IPS-15b (cell line): ENCODE measurements around the gene LAP3.
"Not testable (repeated sequence)": the region's sequence is repeated elsewhere in the genome, so short reads cannot be mapped to it uniquely, and the experiment has no call there.

ENCODE experiments used
- H3K27me3 ChIP-seq: one replicate; pipeline ENCODE4 v1.6.1; 2013; ENCODE audit warnings: low read length; ENCODE audit not compliant: control insufficient read depth, insufficient read depth
- H3K36me3 ChIP-seq: one replicate; pipeline ENCODE4 v1.6.1; 2013; ENCODE audit warnings: low read length; ENCODE audit not compliant: control insufficient read depth, insufficient read depth
- H3K4me1 ChIP-seq: one replicate; pipeline ENCODE4 v1.6.1; 2013; ENCODE audit warnings: mild to moderate bottlenecking, low read length; ENCODE audit not compliant: control insufficient read depth, insufficient read depth
- H3K4me3 ChIP-seq: one replicate; pipeline ENCODE4 v1.5.1; 2013; ENCODE audit warnings: low read depth, low read length
- H3K9ac ChIP-seq: one replicate; pipeline ENCODE4 v1.6.1; 2013; ENCODE audit warnings: low read depth, mild to moderate bottlenecking, low read length
- H3K9me3 ChIP-seq: one replicate; pipeline ENCODE4 v1.6.1; 2013; ENCODE audit warnings: mild to moderate bottlenecking, low read length; ENCODE audit not compliant: control insufficient read depth, insufficient read depth

LAP3 gene

DNA sequence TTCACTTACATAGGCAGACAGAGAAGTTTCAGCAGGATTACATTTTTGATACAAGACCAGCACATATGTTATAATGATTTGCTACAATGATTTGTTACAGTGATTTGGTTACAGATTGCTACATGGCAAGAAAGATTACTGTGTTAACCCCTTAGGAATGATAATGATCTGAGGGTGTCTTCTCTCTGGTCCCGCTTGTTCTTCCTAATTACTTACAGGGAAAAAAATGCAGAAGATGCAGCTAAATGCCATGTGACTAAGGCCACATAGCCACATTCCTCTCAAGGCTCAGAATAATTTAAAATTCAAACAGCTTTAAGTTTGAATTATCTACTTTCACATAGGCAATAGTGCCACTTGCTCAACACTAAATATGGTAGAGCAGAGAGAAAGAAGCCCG is 9.7 kb upstream of the LAP3 start:
- H3K9me3 ChIP-seq, result no peaks in the 10 kb centered on the region
- no peak overlapping the region for H3K9ac ChIP-seq
- no peak overlapping the region for H3K4me3 ChIP-seq
- H3K4me1 ChIP-seq, result no peaks in the 10 kb centered on the region
- no peaks in the 10 kb centered on the region for H3K36me3 ChIP-seq
- H3K27me3 ChIP-seq, result no peaks in the 10 kb centered on the region

DNA sequence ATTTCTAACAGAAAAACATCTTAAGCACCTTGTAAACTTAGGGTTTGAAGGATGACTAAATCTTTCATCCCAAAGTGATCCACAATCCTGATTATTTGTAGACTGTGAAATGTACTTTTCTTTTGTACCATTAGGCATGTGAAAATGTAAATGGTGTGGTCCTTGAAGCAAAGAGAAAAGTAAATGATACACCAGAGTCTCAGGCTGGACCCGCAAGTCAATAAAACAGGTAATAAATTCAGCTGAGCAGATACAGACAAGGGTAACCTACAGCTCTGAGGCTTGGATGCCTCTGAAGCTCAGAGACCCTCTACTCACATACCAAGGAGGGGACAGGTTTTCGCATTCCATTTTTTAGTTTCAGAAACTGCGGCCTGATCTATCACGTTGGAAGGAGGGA is 2.8 kb upstream of the LAP3 start:
- Histone ChIP-seq H3K9me3 (no peaks in the 10 kb centered on the region), H3K36me3 (no peaks in the 10 kb centered on the region), H3K9ac (no peak overlapping the region)

DNA sequence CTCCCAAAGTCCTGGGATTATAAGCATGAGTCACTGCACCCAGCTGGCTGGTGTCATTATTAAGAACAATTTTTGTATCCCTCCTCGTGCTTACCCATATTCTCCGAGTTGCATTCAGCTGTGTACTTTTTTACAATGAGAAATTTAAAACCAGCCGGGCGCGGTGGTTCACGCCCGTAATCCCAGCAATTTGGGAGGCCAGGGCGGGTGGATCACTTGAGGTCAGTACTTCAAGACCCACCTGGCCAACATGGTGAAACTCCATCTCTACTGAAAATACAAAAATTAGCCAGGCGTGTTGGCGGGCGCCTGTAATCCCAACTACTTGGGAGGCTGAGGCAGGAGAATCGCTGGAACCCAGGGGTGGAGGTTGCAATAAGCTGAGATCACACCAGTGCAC is 1.8 kb upstream of the LAP3 start:
- not testable (repeated sequence) for H3K9ac ChIP-seq, H3K4me3 ChIP-seq, H3K4me1 ChIP-seq, H3K27me3 ChIP-seq, H3K9me3 ChIP-seq, H3K36me3 ChIP-seq

More for the DNA sequence above, 2.8 kb upstream of the LAP3 start:
- Histone ChIP-seq H3K27me3 (peaks cover 4% of the 10 kb centered on the region), H3K4me1 (peaks cover 6% of the 10 kb centered on the region), H3K4me3 (no peak overlapping the region)

DNA sequence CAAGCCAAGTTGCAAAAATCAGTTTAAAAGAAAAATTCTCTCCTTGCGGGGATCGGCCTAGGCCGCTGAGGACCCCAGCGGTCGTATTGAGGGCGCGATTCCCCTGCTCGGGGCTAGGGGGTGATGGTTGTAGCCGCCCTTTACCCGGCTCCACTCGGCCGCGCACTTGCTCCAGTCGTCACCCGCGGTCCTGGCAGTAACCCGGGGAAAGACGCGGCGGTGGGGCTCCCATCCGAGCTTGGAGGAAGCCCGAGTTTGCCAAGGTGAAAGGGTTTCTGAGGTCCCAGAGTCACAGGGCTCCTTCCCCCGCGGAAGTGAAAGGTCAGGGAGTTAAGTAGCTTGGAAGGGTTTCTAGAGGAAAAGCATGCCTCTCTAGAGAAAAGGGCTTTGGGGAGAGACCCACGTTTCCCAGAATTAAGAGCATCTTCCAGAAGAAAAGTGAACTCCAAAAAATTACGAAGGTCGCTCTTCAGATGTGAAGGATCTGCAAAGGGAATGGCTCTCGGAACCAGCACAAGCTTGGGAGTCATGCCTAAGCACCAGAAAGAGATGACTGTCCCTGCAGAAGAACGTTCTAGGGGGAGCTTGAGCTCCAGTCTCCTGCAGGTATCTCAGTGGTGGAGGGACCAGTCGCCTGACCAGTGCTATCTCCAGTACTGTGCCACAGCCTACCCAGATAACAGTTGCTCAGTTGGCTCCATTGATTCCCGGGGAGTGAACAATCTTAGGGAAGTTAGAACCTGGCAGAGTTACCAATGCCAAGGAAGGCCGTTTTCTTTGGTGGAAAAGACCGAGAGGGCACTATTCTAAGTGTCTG is 875 bp downstream of the LAP3 start:
- Histone ChIP-seq H3K27me3 (peaks cover 4% of the 10 kb centered on the region), H3K4me1 (peaks cover 6% of the 10 kb centered on the region), H3K4me3 (peak overlapping the region; percentile 72), H3K9me3 (no peaks in the 10 kb centered on the region), H3K9ac (peak overlapping the region; percentile 81), H3K36me3 (peaks cover 3% of the 10 kb centered on the region)

DNA sequence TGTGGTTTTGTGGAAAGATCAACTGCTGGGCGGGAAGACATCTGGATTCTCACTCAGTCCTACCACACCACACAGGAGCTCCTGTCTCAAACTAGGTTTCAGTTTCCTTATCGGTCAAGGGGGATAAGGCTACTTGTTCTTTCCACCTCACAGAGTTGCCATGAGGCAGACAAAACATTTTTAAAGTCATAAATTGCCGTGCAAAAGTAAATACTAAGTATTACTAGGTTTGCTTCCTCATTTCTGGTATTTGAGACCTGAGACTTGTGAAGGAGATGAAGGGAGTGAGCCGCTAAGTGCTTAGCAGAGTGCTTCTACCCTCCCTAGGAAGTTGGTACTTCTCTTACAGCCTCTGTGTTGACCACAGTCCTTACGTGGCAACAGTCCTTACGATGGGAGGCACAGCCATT is 1.5 kb downstream of the LAP3 start:
- peaks cover 4% of the 10 kb centered on the region for H3K27me3 ChIP-seq
- H3K9me3 ChIP-seq, result no peaks in the 10 kb centered on the region
- H3K9ac ChIP-seq, result no peak overlapping the region
- H3K4me1 ChIP-seq, result peaks cover 6% of the 10 kb centered on the region
- H3K36me3 ChIP-seq, result peaks cover 5% of the 10 kb centered on the region
- H3K4me3 ChIP-seq, result peak overlapping the region; percentile 72

DNA sequence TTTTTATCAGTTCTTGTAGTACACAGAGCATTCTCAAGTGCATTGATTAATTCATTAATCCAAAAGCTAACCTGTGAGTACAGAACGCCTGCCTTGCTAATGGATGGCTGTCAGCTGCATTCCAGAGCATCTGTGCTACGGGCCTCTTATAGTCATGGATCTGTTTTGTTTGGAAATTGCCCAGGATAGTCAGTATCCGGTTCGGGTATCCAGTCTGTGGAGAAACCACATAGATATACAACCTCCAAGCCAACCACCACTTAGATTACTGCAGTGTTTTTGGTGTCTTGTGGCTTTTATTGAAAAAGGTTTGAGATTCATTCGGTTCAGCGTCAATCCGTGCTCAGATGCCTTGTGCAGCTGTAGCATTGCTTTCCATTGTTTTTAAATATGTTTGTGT is 4.0 kb downstream of the LAP3 start:
- H3K9ac ChIP-seq, result no peak overlapping the region
- H3K4me1 ChIP-seq, result peaks cover 6% of the 10 kb centered on the region
- H3K36me3 ChIP-seq, result peaks cover 21% of the 10 kb centered on the region
- peaks cover 4% of the 10 kb centered on the region for H3K27me3 ChIP-seq
- no peak overlapping the region for H3K4me3 ChIP-seq
- H3K9me3 ChIP-seq, result no peaks in the 10 kb centered on the region

DNA sequence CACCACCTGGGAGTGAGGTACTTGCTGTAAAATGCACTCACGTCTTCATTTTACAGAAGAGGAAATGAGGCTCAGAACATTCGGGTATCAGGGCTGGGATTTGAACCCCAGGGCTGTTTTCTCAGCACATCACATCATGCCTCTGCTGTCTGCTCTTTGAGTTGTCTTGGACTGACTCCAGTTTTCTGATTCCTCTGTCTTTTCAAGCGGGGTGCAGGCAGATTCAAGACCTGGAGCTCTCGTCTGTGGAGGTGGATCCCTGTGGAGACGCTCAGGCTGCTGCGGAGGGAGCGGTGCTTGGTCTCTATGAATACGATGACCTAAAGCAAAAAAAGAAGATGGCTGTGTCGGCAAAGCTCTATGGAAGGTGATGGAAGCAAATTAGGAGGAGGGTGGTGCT is 6.3 kb downstream of the LAP3 start:
- peaks cover 4% of the 10 kb centered on the region for H3K4me1 ChIP-seq
- H3K9me3 ChIP-seq, result no peaks in the 10 kb centered on the region
- peaks cover 21% of the 10 kb centered on the region for H3K36me3 ChIP-seq
- H3K27me3 ChIP-seq, result no peaks in the 10 kb centered on the region
- no peak overlapping the region for H3K4me3 ChIP-seq
- H3K9ac ChIP-seq, result no peak overlapping the region

DNA sequence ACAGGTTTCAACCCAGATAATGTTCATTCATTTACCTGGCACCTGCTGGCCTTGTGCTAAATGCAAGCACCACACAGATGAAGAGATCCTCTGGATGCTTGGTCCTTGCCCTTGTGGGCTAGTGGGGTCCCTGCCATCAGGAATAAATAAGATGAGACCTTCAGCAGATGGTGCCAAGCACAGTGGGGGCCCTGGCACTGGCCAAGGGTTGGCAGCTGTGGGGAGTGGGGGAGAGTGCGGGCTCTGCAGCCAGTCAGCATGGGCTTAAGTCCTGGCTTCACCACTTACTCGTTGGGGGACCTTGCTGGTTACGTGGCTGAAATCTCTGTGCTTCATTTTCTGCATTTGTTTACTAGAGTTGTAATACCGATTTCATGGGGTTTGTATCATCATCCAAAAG is 6.9 kb downstream of the LAP3 start:
- H3K27me3 ChIP-seq, result no peaks in the 10 kb centered on the region
- no peak overlapping the region for H3K4me3 ChIP-seq
- H3K36me3 ChIP-seq, result peaks cover 24% of the 10 kb centered on the region
- H3K9ac ChIP-seq, result no peak overlapping the region
- H3K9me3 ChIP-seq, result no peaks in the 10 kb centered on the region
- H3K4me1 ChIP-seq, result no peaks in the 10 kb centered on the region

DNA sequence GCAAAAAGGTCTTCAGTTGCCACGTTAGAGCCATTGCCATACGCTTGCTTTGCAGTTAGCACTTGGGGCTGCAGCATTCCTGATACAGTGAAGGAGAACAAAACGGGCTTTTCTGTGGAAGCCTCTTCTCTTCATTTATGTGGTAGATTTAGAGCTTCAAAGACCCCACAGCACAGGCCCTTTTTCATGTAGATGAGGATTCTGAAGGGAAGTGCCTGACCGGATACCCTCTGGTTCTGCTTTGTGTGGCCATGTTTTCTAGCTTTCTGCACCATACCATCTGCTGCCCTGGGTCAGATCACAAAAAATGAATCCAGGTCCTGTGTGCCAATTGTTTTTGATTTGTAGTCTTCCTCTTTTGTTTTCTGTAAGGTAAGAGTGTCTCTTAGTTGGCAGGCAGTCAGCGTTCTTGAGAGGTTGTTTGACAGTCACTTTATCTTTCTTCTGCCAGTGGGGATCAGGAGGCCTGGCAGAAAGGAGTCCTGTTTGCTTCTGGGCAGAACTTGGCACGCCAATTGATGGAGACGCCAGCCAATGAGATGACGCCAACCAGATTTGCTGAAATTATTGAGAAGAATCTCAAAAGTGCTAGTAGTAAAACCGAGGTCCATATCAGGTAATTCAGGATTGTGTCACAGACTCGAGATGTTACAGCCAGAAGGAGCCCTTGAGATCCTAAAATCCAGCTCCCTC is 7.7 kb downstream of the LAP3 start:
- Histone ChIP-seq H3K27me3 (no peaks in the 10 kb centered on the region), H3K4me3 (no peak overlapping the region), H3K9ac (no peak overlapping the region), H3K36me3 (peaks cover 24% of the 10 kb centered on the region), H3K4me1 (no peaks in the 10 kb centered on the region), H3K9me3 (no peaks in the 10 kb centered on the region)

DNA sequence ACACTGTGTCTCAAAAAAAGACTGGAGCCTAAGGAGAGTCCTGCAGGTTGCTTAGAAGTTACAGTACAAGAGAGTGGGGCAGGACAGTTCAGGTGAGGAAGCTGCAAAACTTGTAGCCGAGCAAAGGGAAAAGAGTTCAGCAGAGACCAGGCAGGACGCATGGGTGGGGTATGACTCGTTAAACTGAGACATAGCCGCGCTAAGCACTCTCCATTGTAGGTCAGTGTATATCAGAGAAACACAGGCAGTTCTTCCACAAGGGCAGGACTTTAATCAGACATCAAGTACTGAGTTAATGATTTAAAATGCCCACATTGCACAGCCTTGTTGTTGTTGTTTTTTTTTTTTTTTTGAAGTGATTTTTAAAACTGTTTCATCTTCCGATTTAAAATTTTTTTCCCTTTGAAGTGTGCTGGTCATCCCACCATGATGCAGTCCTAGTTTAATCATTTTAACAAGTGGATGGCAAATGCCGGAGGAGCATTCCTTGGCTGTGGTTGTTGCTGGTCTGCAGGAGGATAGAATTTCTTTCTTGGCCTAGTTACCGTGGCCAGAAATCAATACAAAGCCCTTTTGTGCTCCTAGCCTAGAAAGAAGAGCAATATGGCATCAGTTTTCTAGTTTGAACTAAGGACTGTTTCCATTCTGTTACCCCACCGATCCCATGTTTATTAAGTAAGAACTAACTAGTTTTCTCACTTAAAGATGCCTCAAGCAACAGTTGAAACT is 10.3 kb downstream of the LAP3 start:
- H3K36me3 ChIP-seq, result peaks cover 21% of the 10 kb centered on the region
- no peaks in the 10 kb centered on the region for H3K9me3 ChIP-seq
- H3K9ac ChIP-seq, result no peak overlapping the region
- H3K4me3 ChIP-seq, result no peak overlapping the region
- no peaks in the 10 kb centered on the region for H3K27me3 ChIP-seq
- no peaks in the 10 kb centered on the region for H3K4me1 ChIP-seq

DNA sequence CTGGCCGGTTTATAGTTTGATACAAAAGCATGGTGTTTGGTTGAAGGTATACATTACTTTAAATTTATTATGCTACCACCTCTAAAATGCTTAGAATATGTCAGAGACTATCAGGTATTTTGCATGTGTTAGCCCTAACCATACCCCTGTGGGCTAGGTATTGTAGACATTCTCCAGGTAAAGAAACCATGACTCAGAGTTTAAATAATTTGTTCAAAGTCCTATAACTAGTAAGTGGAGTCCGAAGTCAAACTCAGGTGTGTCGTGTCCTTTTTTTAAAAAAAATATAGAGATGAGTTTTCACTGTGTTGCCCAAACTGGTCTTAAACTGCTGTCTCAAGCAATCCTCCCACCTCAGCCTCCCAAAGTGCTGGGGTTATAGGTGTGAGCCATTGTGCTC is 12.4 kb downstream of the LAP3 start:
- Histone ChIP-seq H3K4me1 (no peaks in the 10 kb centered on the region), H3K27me3 (no peaks in the 10 kb centered on the region), H3K4me3 (no peak overlapping the region), H3K9me3 (no peaks in the 10 kb centered on the region), H3K36me3 (peaks cover 15% of the 10 kb centered on the region), H3K9ac (no peak overlapping the region)
